SH-SY5Y (cell line): ENCODE results near the gene TGFBR3.

Experiments used
- GATA2 ChIP-seq: IDR thresholded peaks from 2 replicates; pipeline ENCODE4 v1.6.1; 2011; ENCODE audit warnings: mild to moderate bottlenecking, low read depth, low read length
- GATA3 ChIP-seq: IDR thresholded peaks from 2 replicates; pipeline ENCODE4 v1.6.1; 2011; ENCODE audit warnings: low read depth, mild to moderate bottlenecking, low read length, moderate library complexity

The TGFBR3 gene

GRCh38 chr1:91647061-91647460, 238.9 kb downstream of the TGFBR3 start:
- no peak for TF ChIP-seq GATA2
- no peak for TF ChIP-seq GATA3

- TF ChIP-seq GATA2: no peak
- no peak for TF ChIP-seq GATA3
These were observed 240.9 kb downstream of the TGFBR3 start for GRCh38 chr1:91645031-91645430.

- TF ChIP-seq GATA2 (no peak), GATA3 (no peak)
These were observed 242.5 kb downstream of the TGFBR3 start for GRCh38 chr1:91643431-91643830.

- TF ChIP-seq GATA2 (no peak), GATA3 (no peak)
These were observed 244.9 kb downstream of the TGFBR3 start for GRCh38 chr1:91640877-91641526.

GRCh38 chr1:91637539-91637994, 248.4 kb downstream of the TGFBR3 start:
- TF ChIP-seq GATA3: no peak
- no peak for TF ChIP-seq GATA2

- no peak for TF ChIP-seq GATA2
- no peak for TF ChIP-seq GATA3
These were observed 250.2 kb downstream of the TGFBR3 start for GRCh38 chr1:91635763-91636162.

GRCh38 chr1:91633438-91633837, 252.5 kb downstream of the TGFBR3 start:
- TF ChIP-seq GATA2: no peak
- no peak for TF ChIP-seq GATA3

- TF ChIP-seq GATA3 (no peak), GATA2 (no peak)
These were observed 254.1 kb downstream of the TGFBR3 start for GRCh38 chr1:91631718-91632330.

- TF ChIP-seq GATA2 (no peak), GATA3 (no peak)
These were observed 255.1 kb downstream of the TGFBR3 start for GRCh38 chr1:91630803-91631202.
